HG02623 (cell line): ENCODE results near the gene STRN3.
"Not testable (repeated sequence)": the region's sequence is repeated elsewhere in the genome, so short reads cannot be mapped to it uniquely, and the experiment has no call there.

Experiments
- ATAC-seq: cut with Tn5 transposase; IDR thresholded peaks from one replicate; pipeline ENCODE4 v1.9.1; 2021; ENCODE audit warnings: moderate library complexity; ENCODE audit not compliant: unreplicated experiment

STRN3 gene

GRCh38 chr14:31003284-31003683 is 22.9 kb downstream of the STRN3 start:
- no peak for ATAC-seq

GRCh38 chr14:31001339-31001658 is 24.9 kb downstream of the STRN3 start:
- ATAC-seq = no peak

- no peak for ATAC-seq
These were observed 25.4 kb downstream of the STRN3 start for GRCh38 chr14:31000629-31001338.

- no peak for ATAC-seq
These were observed 27.0 kb downstream of the STRN3 start for GRCh38 chr14:30999038-30999773.

- no peak for ATAC-seq
These were observed 28.0 kb downstream of the STRN3 start for GRCh38 chr14:30998100-30998706.

GRCh38 chr14:30996892-30997659 is 29.1 kb downstream of the STRN3 start:
- ATAC-seq = no peak

- ATAC-seq = no peak
These were observed 30.5 kb downstream of the STRN3 start for GRCh38 chr14:30995689-30996088.

GRCh38 chr14:30994681-30995620 is 31.2 kb downstream of the STRN3 start:
- ATAC-seq = peak; percentile 56

GRCh38 chr14:30993071-30993470 is 33.1 kb downstream of the STRN3 start:
- no peak for ATAC-seq

- ATAC-seq = no peak
These were observed 34.8 kb downstream of the STRN3 start for GRCh38 chr14:30991408-30991807.

GRCh38 chr14:30990770-30991169 is 35.4 kb downstream of the STRN3 start:
- ATAC-seq = no peak

- no peak for ATAC-seq
These were observed 37.7 kb downstream of the STRN3 start for GRCh38 chr14:30988509-30988908.

GRCh38 chr14:30985796-30986195 is 40.4 kb downstream of the STRN3 start:
- no peak for ATAC-seq

GRCh38 chr14:30983858-30984257 is 42.3 kb downstream of the STRN3 start:
- ATAC-seq = no peak

GRCh38 chr14:30982533-30982932 is 43.6 kb downstream of the STRN3 start:
- no peak for ATAC-seq

GRCh38 chr14:30980980-30981379 is 45.2 kb downstream of the STRN3 start:
- no peak for ATAC-seq

- not testable (repeated sequence) for ATAC-seq
These were observed 46.0 kb downstream of the STRN3 start for GRCh38 chr14:30980106-30980704.

- no peak for ATAC-seq
These were observed 48.4 kb downstream of the STRN3 start for GRCh38 chr14:30977752-30978151.

- ATAC-seq = no peak
These were observed 51.6 kb downstream of the STRN3 start for GRCh38 chr14:30974628-30975027.
